Measurements from ENCODE around the gene SUN3. TPM values are rescaled to one million over a fixed set of nuclear protein-coding genes. Genes with fewer than 3 reads are reported as not detected.
A peak's percentile ranks its signal among the peaks of the same experiment; 100 is the strongest.

SUN3 gene
- total RNA-seq, 5 donors from 2014 or later (not counting 1 experiment from before 2014, with no cell fraction given), result 0.55 to 0.90 (median 0.59) TPM; not detected in 2

DNA sequence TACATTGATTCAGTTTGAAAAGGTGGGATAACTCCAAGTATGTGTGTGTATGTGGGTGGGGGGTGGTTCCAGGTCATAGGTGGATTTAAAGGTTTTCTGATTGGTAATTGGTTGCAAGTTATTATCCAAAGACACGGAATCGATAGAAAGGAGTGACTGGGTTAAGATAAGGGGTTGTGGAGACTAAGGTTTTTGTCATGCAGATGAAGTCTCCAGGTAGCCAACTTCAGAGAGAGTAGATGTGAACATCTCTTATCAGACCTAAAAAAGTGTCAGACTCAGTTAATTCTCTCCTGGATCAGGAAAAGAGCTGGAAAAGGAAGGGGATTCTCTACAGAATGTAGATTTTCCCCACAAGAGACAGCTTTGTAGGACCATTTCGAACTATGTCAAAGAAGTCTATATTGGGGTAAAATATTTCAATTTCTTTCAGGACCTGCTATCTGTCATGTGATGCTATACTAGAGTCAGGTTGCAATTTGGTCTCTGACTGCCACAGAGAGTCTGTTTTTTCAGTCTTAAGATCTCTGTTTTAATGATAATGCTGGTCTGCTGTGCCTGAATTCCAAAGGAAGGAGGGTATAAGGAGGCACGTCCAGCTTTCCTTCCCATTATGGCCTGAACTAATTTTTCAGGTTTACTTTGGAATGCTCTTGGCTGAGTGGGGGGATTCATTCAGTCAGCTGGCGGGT, 10.1 kb upstream of the SUN3 start:
- Mint-ChIP-seq H3K27me3 (peaks cover 11 to 13% of the 10 kb centered on the region in 2 donors), H3K9me3 (no peaks in the 10 kb centered on the region), H3K4me3 (no peak overlapping the region), H3K27ac (no peak overlapping the region), H3K36me3 (no peaks in the 10 kb centered on the region), H3K4me1 (peaks cover 6 to 31% (median 18%) of the 10 kb centered on the region in 3 donors)
- ChIA-PET CTCF (interaction anchor here in 1 of 2 donors (1.4 kb wide), 1 partner anchor 71 kb away, joined by 6 read pairs; no protein-coding TSS in a partner anchor), POLR2A (no interaction called here)
- DNase-seq, result no peak
- no peaks in the 10 kb centered on the region for H3K9me3 ChIP-seq
- no peak overlapping the region for H3K27ac ChIP-seq (ENCODE audit: low read length)
- no peak overlapping the region for H3K4me3 ChIP-seq (ENCODE audit: control insufficient read depth in 1 of 2, extremely low read depth in 1 of 2, low read length in 1 of 2)
- ATAC-seq (replicated peaks in 1 of 4), result no peak
- peaks cover 4 to 15% of the 10 kb centered on the region in 2 experiments for H3K4me1 ChIP-seq (ENCODE audit: control insufficient read depth in 1 of 2, extremely low read depth in 1 of 2, insufficient read depth in 2 of 2, low read length in 2 of 2)
- WGBS (ENCODE audit: insufficient coverage), result 100% methylated on average over 3 of the region's 5 CpGs
- H3K36me3 ChIP-seq (ENCODE audit: control insufficient read depth in 2 of 2, extremely low read depth in 1 of 2, insufficient read depth in 1 of 2, low read length in 1 of 2), result no peaks in the 10 kb centered on the region
- peaks cover 11 to 21% of the 10 kb centered on the region in 2 experiments for H3K27me3 ChIP-seq (replicated peaks in 1 of 2; ENCODE audit: control insufficient read depth in 2 of 2, extremely low read depth in 1 of 2, insufficient read depth in 2 of 2, low read length in 1 of 2)

DNA sequence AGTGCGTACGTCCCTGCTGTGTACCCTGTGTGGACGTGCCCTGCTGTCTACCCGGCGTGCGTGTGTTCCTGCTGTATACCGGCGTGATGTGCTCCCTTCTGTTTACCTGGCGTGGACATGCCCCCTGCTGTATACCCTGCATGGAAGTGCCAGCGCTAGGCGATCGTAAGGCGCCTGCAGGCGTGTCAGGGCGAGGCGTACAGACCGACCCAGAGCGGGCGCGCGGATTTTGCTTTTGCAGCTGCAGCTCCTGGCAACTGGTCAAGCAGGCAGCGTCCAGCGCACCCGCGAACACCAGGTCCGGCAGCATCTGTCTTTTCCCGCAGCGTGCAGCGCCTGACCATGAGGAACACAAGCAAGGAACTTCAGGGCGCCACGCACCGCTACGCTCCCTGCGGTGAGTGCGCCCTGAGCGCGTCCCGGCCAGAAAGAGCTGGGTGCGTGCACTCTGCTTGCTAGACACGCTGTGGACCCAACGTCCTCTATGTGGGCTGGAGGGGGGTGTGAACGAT, 7.1 kb upstream of the SUN3 start:
- no peak overlapping the region for H3K27ac ChIP-seq (ENCODE audit: low read length)
- no peaks in the 10 kb centered on the region for H3K36me3 ChIP-seq (ENCODE audit: control insufficient read depth in 2 of 2, extremely low read depth in 1 of 2, insufficient read depth in 1 of 2, low read length in 1 of 2)
- Mint-ChIP-seq H3K27me3 (peaks cover 15 to 22% of the 10 kb centered on the region in 2 donors), H3K27ac (no peak overlapping the region), H3K4me1 (peaks cover 6 to 18% (median 7%) of the 10 kb centered on the region in 3 donors), H3K9me3 (no peaks in the 10 kb centered on the region), H3K4me3 (peak overlapping the region; percentile 77 to 86 (median 84)), H3K36me3 (no peaks in the 10 kb centered on the region)
- no peaks in the 10 kb centered on the region for H3K9me3 ChIP-seq
- ATAC-seq (replicated peaks in 1 of 4) (peak in 3 of 4 experiments; percentile 31 to 45 (median 42)), DNase-seq (peak in 3 of 35 experiments; percentile 10 to 39 (median 15))
- ChIA-PET CTCF (no interaction called here), POLR2A (interaction anchor here in 1 of 2 donors (0.7 kb wide), 1 partner anchor 62 kb away, joined by 3 read pairs; no protein-coding TSS in a partner anchor)
- peak overlapping the region; percentile 54 to 82 for H3K4me3 ChIP-seq (ENCODE audit: control insufficient read depth in 1 of 2, extremely low read depth in 1 of 2, low read length in 1 of 2)
- peaks cover 12 to 17% of the 10 kb centered on the region in 2 experiments for H3K27me3 ChIP-seq (replicated peaks in 1 of 2; ENCODE audit: control insufficient read depth in 2 of 2, extremely low read depth in 1 of 2, insufficient read depth in 2 of 2, low read length in 1 of 2)
- H3K4me1 ChIP-seq (ENCODE audit: control insufficient read depth in 1 of 2, extremely low read depth in 1 of 2, insufficient read depth in 2 of 2, low read length in 2 of 2), result peaks cover 4 to 15% of the 10 kb centered on the region in 2 experiments
- WGBS (ENCODE audit: insufficient coverage), result 8% methylated on average over 41 of the region's 42 CpGs

DNA sequence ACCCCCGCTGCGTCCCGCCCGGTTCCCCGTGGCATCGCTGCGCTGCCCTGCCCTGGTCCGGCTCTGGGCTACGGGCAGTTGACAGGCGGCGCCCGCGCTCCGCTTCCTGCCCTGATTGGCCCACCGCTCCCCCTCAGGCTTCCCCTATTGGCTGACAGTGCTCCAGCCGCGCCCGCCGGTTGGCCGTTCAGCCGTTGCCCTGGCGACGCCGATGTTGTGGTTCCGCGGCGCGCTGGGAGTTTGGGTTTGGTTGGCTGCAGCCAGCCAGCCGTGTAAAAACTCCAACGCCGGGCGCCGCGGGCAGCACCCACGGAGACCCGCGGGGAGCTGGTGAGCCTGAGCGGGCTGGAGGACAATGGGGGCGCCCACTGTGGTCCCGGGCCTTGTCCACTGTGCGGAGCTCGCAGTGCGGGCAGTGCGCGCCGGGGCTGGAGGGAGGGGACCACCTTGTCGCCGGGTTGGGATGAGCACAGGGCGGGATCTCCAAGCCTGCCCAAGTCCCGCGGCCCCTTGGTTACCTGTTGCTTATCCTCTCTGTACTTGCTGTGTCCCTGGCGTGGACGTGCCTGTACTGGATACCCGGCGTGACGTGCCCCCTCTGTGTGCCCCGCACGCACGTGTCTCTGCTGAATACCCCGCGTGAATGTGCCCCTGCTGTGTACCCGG, 6.5 kb upstream of the SUN3 start, which contains the start of gene C7orf57:
TSS of gene C7orf57 (plus strand) at position 243 of the 666 bp plus-strand sequence. CDS start 766 bp downstream, outside the sequence.
- Histone ChIP-seq H3K4me1 (ENCODE audit: control insufficient read depth in 1 of 2, extremely low read depth in 1 of 2, insufficient read depth in 2 of 2, low read length in 2 of 2) (peaks cover 4 to 15% of the 10 kb centered on the region in 2 experiments), H3K4me3 (ENCODE audit: control insufficient read depth in 1 of 2, extremely low read depth in 1 of 2, low read length in 1 of 2) (peak within 1 kb of the TSS; percentile 54 to 82)
- POLR2A ChIA-PET, result interaction anchor here in 1 of 2 donors (0.7 kb wide), 1 partner anchor 62 kb away, joined by 3 read pairs; no protein-coding TSS in a partner anchor

DNA sequence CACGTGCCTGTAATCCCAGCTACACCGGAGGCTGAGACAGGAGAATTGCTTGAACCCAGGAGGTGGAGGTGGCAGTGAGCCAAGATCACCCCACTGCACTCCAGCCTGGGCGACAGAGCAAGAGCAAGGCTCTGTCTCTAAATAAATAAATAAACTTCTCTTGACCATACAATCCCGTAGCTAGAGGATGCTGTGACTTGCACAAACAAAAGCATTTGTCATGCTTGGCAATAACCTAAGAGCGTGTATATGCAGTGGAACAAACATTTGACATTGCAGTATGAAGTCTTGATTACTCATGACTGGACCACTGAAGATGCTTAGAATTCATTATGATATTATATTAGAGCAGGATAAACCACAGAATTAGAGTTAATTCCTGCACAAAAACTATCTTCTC, 5.0 kb upstream of the SUN3 start:
- no peaks in the 10 kb centered on the region for H3K36me3 Mint-ChIP-seq
- Histone ChIP-seq H3K4me3 (ENCODE audit: control insufficient read depth in 1 of 2, extremely low read depth in 1 of 2, low read length in 1 of 2) (no peak overlapping the region), H3K27me3 (replicated peaks in 1 of 2; ENCODE audit: control insufficient read depth in 2 of 2, extremely low read depth in 1 of 2, insufficient read depth in 2 of 2, low read length in 1 of 2) (peaks cover 12 to 17% of the 10 kb centered on the region in 2 experiments), H3K4me1 (ENCODE audit: control insufficient read depth in 1 of 2, extremely low read depth in 1 of 2, insufficient read depth in 2 of 2, low read length in 2 of 2) (peaks cover 4 to 15% of the 10 kb centered on the region in 2 experiments), H3K9me3 (no peaks in the 10 kb centered on the region), H3K36me3 (ENCODE audit: control insufficient read depth in 2 of 2, extremely low read depth in 1 of 2, insufficient read depth in 1 of 2, low read length in 1 of 2) (no peaks in the 10 kb centered on the region), H3K27ac (ENCODE audit: low read length) (no peak overlapping the region)
- peaks cover 6 to 15% (median 7%) of the 10 kb centered on the region in 3 donors for H3K4me1 Mint-ChIP-seq
- no peak overlapping the region for H3K4me3 Mint-ChIP-seq
- 92% methylated on average over 3 of the region's 5 CpGs for WGBS (ENCODE audit: insufficient coverage)
- H3K9me3 Mint-ChIP-seq, result no peaks in the 10 kb centered on the region
- peaks cover 24 to 40% of the 10 kb centered on the region in 2 donors for H3K27me3 Mint-ChIP-seq
- DNase-seq (no peak), ATAC-seq (replicated peaks in 1 of 4) (no peak)
- ChIA-PET CTCF (interaction anchor here in 1 of 2 donors (0.7 kb wide), 1 partner anchor 97 kb away, joined by 3 read pairs; no protein-coding TSS in a partner anchor), POLR2A (no interaction called here)
- no peak overlapping the region for H3K27ac Mint-ChIP-seq

More for the DNA sequence above, 6.5 kb upstream of the SUN3 start, which contains the start of gene C7orf57:
- WGBS (ENCODE audit: insufficient coverage), result under 1% methylated on average over 58 of the region's 62 CpGs
- H3K27me3 ChIP-seq (replicated peaks in 1 of 2; ENCODE audit: control insufficient read depth in 2 of 2, extremely low read depth in 1 of 2, insufficient read depth in 2 of 2, low read length in 1 of 2), result peaks cover 12 to 17% of the 10 kb centered on the region in 2 experiments
- Mint-ChIP-seq H3K9me3 (no peaks in the 10 kb centered on the region), H3K27ac (no peak within 1 kb of the TSS), H3K4me3 (peak within 1 kb of the TSS; percentile 77 to 86 (median 84)), H3K36me3 (no peaks in the 10 kb centered on the region), H3K4me1 (peaks cover 6 to 15% (median 7%) of the 10 kb centered on the region in 3 donors), H3K27me3 (peaks cover 15 to 28% of the 10 kb centered on the region in 2 donors)
- H3K36me3 ChIP-seq (ENCODE audit: control insufficient read depth in 2 of 2, extremely low read depth in 1 of 2, insufficient read depth in 1 of 2, low read length in 1 of 2), result no peaks in the 10 kb centered on the region
- no peaks in the 10 kb centered on the region for H3K9me3 ChIP-seq
- CTCF ChIA-PET, result no interaction called here
- ATAC-seq (replicated peaks in 1 of 4), result peak; percentile 93 to 97 (median 97)
- DNase-seq, result peak; percentile 59 to 88 (median 80)
- no peak within 1 kb of the TSS for H3K27ac ChIP-seq (ENCODE audit: low read length)

DNA sequence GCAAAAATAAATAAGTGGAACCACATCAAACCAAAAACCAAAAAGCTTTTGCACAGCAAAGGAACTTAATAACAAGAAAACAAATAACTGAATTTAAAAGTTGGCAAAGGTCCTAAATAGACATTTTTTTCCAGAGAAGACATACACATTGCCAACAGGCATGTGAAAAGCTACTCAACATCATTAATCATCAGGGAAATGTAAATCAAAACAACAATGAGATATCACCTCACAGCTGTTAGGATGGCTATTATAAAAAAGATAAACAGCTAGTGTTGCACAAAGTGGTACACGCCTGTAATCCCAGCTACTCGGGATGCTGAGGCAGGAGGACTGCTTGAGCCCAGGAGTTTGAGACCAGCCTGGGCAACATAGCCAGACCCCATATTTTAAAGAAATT, 2.2 kb upstream of the SUN3 start:
- ATAC-seq (replicated peaks in 1 of 4) (no peak), DNase-seq (no peak)
- peaks cover 9 to 10% of the 10 kb centered on the region in 2 experiments for H3K27me3 ChIP-seq (replicated peaks in 1 of 2; ENCODE audit: control insufficient read depth in 2 of 2, extremely low read depth in 1 of 2, insufficient read depth in 2 of 2, low read length in 1 of 2)
- Mint-ChIP-seq H3K4me3 (no peak overlapping the region), H3K36me3 (no peaks in the 10 kb centered on the region), H3K9me3 (no peaks in the 10 kb centered on the region), H3K27ac (no peak overlapping the region), H3K4me1 (peaks cover 5 to 7% (median 5%) of the 10 kb centered on the region in 3 donors), H3K27me3 (peaks cover 21 to 46% of the 10 kb centered on the region in 2 donors)
- no peaks in the 10 kb centered on the region for H3K36me3 ChIP-seq (ENCODE audit: control insufficient read depth in 2 of 2, extremely low read depth in 1 of 2, insufficient read depth in 1 of 2, low read length in 1 of 2)
- H3K27ac ChIP-seq (ENCODE audit: low read length), result no peak overlapping the region
- no peak overlapping the region for H3K4me3 ChIP-seq (ENCODE audit: control insufficient read depth in 1 of 2, extremely low read depth in 1 of 2, low read length in 1 of 2)
- no CpG with 5 or more reads among the region's 2 CpGs for WGBS (ENCODE audit: insufficient coverage)
- ChIA-PET CTCF (no interaction called here), POLR2A (no interaction called here)
- H3K4me1 ChIP-seq (ENCODE audit: control insufficient read depth in 1 of 2, extremely low read depth in 1 of 2, insufficient read depth in 2 of 2, low read length in 2 of 2), result peaks cover 4 to 13% of the 10 kb centered on the region in 2 experiments
- H3K9me3 ChIP-seq, result no peaks in the 10 kb centered on the region

DNA sequence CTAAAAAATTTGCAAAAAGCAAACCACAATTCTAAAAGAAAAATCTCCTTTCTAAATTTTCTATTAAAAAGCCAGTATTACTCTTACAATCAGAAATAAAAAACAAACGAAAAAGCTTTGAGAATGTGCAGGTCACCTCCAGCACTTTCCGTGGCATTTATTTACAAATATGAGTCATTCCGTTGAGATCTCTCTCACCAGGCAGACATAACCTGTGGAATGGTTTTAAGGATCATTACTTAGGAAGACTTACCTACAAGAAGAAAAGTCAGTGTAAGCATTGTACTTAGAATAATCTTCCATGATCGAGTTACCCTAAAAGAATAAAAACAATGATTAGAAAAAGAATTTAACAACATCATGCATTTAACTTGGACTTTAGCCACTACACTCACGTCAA, 3.3 kb downstream of the SUN3 start:
- no CpG with 5 or more reads among the region's 5 CpGs for WGBS (ENCODE audit: insufficient coverage)
- POLR2A ChIA-PET, result no interaction called here

More for the DNA sequence above, 3.3 kb downstream of the SUN3 start:
- CTCF ChIA-PET, result no interaction called here
- H3K27ac Mint-ChIP-seq, result no peak overlapping the region
- Histone ChIP-seq H3K4me1 (ENCODE audit: control insufficient read depth in 1 of 2, extremely low read depth in 1 of 2, insufficient read depth in 2 of 2, low read length in 2 of 2) (no peaks in the 10 kb centered on the region), H3K9me3 (no peaks in the 10 kb centered on the region), H3K36me3 (ENCODE audit: control insufficient read depth in 2 of 2, extremely low read depth in 1 of 2, insufficient read depth in 1 of 2, low read length in 1 of 2) (no peaks in the 10 kb centered on the region), H3K27ac (ENCODE audit: low read length) (no peak overlapping the region), H3K27me3 (replicated peaks in 1 of 2; ENCODE audit: control insufficient read depth in 2 of 2, extremely low read depth in 1 of 2, insufficient read depth in 2 of 2, low read length in 1 of 2) (peaks cover 0 to 4% of the 10 kb centered on the region in 2 experiments), H3K4me3 (ENCODE audit: control insufficient read depth in 1 of 2, extremely low read depth in 1 of 2, low read length in 1 of 2) (no peak overlapping the region)
- no peaks in the 10 kb centered on the region for H3K36me3 Mint-ChIP-seq
- DNase-seq (no peak), ATAC-seq (replicated peaks in 1 of 4) (no peak)
- H3K27me3 Mint-ChIP-seq, result peaks cover 15 to 29% of the 10 kb centered on the region in 2 donors
- H3K4me3 Mint-ChIP-seq, result no peak overlapping the region
- H3K4me1 Mint-ChIP-seq, result no peaks in the 10 kb centered on the region
- H3K9me3 Mint-ChIP-seq, result peaks cover 12 to 22% (median 13%) of the 10 kb centered on the region in 3 donors

Measured in T-cell (primary cell).